ENCODE results near the gene UBE2E3.

The UBE2E3 gene

GRCh38 chr2:180979749-180980105 is 678 bp upstream of the UBE2E3 start:
- peak; percentile 6 for DNase-seq

GRCh38 chr2:180980943-180981911 is 822 bp downstream of the UBE2E3 start:
- peak; percentile 25 for DNase-seq

- peak; percentile 37 for DNase-seq
These were observed 3.2 kb downstream of the UBE2E3 start for GRCh38 chr2:180983468-180984242.

GRCh38 chr2:180985771-180986395 is 5.5 kb downstream of the UBE2E3 start:
- no peak for DNase-seq

GRCh38 chr2:180987146-180987545 is 6.7 kb downstream of the UBE2E3 start:
- no peak for DNase-seq

GRCh38 chr2:180990337-180990736 is 9.9 kb downstream of the UBE2E3 start:
- DNase-seq = no peak

- DNase-seq = no peak
These were observed 10.4 kb downstream of the UBE2E3 start for GRCh38 chr2:180990794-180991193.

GRCh38 chr2:180991361-180991760 is 11.0 kb downstream of the UBE2E3 start:
- no peak for DNase-seq

- DNase-seq = no peak
These were observed 11.4 kb downstream of the UBE2E3 start for GRCh38 chr2:180991820-180992219.

- DNase-seq = no peak
These were observed 12.6 kb downstream of the UBE2E3 start for GRCh38 chr2:180992994-180993393.

GRCh38 chr2:180999274-180999964 is 19.0 kb downstream of the UBE2E3 start:
- DNase-seq = no peak

- no peak for DNase-seq
These were observed 24.4 kb downstream of the UBE2E3 start for GRCh38 chr2:181004647-181005325.

- DNase-seq = no peak
These were observed 24.9 kb downstream of the UBE2E3 start for GRCh38 chr2:181005326-181005655.

- DNase-seq = no peak
These were observed 25.4 kb downstream of the UBE2E3 start for GRCh38 chr2:181005809-181006208.

- DNase-seq = no peak
These were observed 26.9 kb downstream of the UBE2E3 start for GRCh38 chr2:181007086-181007837.

- no peak for DNase-seq
These were observed 28.0 kb downstream of the UBE2E3 start for GRCh38 chr2:181008407-181008806.

- DNase-seq = no peak
These were observed 40.9 kb downstream of the UBE2E3 start for GRCh38 chr2:181021199-181021789.

GRCh38 chr2:181022652-181023051 is 42.2 kb downstream of the UBE2E3 start:
- DNase-seq = no peak

- no peak for DNase-seq
These were observed 44.6 kb downstream of the UBE2E3 start for GRCh38 chr2:181025004-181025403.

GRCh38 chr2:181036445-181036844 is 56.0 kb downstream of the UBE2E3 start:
- DNase-seq = no peak
